ENCODE measurements around the gene MED17. TPM values are rescaled to one million over a fixed set of nuclear protein-coding genes. Genes with fewer than 3 reads are reported as not detected.

MED17 gene
- total and polyA plus RNA-seq, 2 donors, result 26.8 to 27.6 TPM

DNA sequence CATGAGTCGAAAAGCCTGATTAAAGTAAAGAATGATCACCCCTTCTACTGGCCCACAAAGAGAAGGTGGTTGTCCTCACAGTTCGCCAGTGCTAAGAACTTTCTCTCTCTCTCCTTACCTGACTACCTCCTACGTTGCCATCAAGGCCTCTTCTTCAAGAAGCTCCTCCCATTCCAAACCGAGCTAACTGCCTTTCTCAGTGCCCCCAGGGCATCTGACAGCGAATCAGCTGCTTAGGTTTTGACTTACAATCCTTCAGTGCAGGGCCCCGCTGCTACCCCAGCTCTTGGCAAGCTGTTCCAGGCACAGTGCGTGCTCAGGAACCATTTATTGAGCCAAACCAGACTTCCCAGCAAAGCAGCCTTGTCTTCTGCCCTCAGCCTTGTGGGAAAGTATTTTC is 60.5 kb downstream of the MED17 start:
- Histone ChIP-seq H3K4me1 (ENCODE audit: control insufficient read depth in 2 of 2, insufficient read depth in 2 of 2, low read length in 2 of 2) (no peaks in the 10 kb centered on the region), H3K27ac (ENCODE audit: low read depth in 1 of 2, low read length in 1 of 2) (no peak overlapping the region), H3K9me3 (ENCODE audit: control insufficient read depth in 2 of 2, insufficient read depth in 1 of 2, low read length in 1 of 2) (no peaks in the 10 kb centered on the region), H3K27me3 (ENCODE audit: control insufficient read depth in 2 of 2, insufficient read depth in 1 of 2, low read length in 1 of 2) (peaks cover 0 to 13% of the 10 kb centered on the region in 2 donors), H3K4me3 (ENCODE audit: low read length in 2 of 2) (no peak overlapping the region), H3K36me3 (ENCODE audit: control insufficient read depth in 2 of 2, insufficient read depth in 2 of 2, low read length in 1 of 2) (no peaks in the 10 kb centered on the region)
- DNase-seq (ENCODE audit: low read depth in 6 of 9, low spot score in 9 of 9), result no peak
- 79% methylated on average over 7 of the region's 7 CpGs for WGBS

DNA sequence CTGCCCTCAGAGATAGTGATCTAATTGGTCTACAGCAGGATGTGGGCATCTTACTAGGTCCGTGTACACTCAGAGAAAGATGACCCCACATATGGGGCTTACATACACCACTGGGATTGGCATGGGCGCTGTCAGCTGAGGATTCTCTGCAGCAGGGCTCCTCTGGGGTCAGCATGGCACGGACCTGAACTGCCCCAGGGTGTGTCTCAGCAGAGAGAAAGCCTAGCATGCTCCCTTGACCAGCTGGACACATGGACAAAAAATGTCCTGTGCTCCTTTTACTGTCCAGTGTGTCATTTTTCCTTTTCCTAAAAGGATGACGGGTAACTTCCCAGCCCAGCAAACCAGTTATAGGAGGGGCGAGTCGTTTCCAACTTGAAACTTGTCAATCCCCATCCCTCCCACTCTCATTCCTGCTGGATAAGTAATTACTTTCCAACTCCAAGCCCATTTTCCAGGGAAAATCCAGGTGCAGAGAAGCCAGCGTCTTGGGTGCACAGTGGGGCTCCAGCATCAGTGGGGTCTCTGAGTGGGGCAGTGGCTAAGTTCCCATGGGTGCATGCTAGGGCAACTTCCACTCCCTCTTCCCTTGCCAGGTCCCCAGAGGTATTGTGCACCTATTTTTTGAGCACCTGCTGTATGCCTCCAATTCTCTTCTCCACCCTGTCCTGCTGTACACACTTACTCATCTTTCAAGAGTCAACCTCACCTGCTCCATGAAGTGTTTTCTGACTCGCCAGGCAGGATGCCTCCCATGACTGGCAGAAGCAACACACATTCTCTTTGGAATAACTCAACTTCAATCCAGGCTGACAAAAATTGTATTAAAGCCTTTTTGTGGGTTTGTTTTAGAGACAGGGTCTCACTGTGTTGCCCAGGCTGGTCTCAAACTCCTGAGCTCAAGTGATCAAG is 61.4 kb downstream of the MED17 start:
- no peak overlapping the region for H3K27ac ChIP-seq (ENCODE audit: low read depth in 1 of 2, low read length in 1 of 2)
- no peaks in the 10 kb centered on the region for H3K9me3 ChIP-seq (ENCODE audit: control insufficient read depth in 2 of 2, insufficient read depth in 1 of 2, low read length in 1 of 2)
- DNase-seq (ENCODE audit: low read depth in 6 of 9, low spot score in 9 of 9), result no peak
- H3K4me3 ChIP-seq (ENCODE audit: low read length in 2 of 2), result no peak overlapping the region
- H3K27me3 ChIP-seq (ENCODE audit: control insufficient read depth in 2 of 2, insufficient read depth in 1 of 2, low read length in 1 of 2), result peaks cover 5 to 22% of the 10 kb centered on the region in 2 donors
- H3K4me1 ChIP-seq (ENCODE audit: control insufficient read depth in 2 of 2, insufficient read depth in 2 of 2, low read length in 2 of 2), result no peaks in the 10 kb centered on the region
- 77% methylated on average over 8 of the region's 8 CpGs for WGBS
- no peaks in the 10 kb centered on the region for H3K36me3 ChIP-seq (ENCODE audit: control insufficient read depth in 2 of 2, insufficient read depth in 2 of 2, low read length in 1 of 2)

- H3K4me3 ChIP-seq (ENCODE audit: low read length in 2 of 2), result no peak overlapping the region
- H3K4me1 ChIP-seq (ENCODE audit: control insufficient read depth in 2 of 2, insufficient read depth in 2 of 2, low read length in 2 of 2), result no peaks in the 10 kb centered on the region
- peaks cover 5 to 32% of the 10 kb centered on the region in 2 donors for H3K27me3 ChIP-seq (ENCODE audit: control insufficient read depth in 2 of 2, insufficient read depth in 1 of 2, low read length in 1 of 2)
- no peak for DNase-seq (ENCODE audit: low read depth in 6 of 9, low spot score in 9 of 9)
- no peaks in the 10 kb centered on the region for H3K36me3 ChIP-seq (ENCODE audit: control insufficient read depth in 2 of 2, insufficient read depth in 2 of 2, low read length in 1 of 2)
- no peak overlapping the region for H3K27ac ChIP-seq (ENCODE audit: low read depth in 1 of 2, low read length in 1 of 2)
- H3K9me3 ChIP-seq (ENCODE audit: control insufficient read depth in 2 of 2, insufficient read depth in 1 of 2, low read length in 1 of 2), result no peaks in the 10 kb centered on the region
- 92% methylated on average over 2 of the region's 2 CpGs for WGBS
Measured at GRCh38 chr11:93846411-93846810, 62.3 kb downstream of the MED17 start.

- Histone ChIP-seq H3K27ac (ENCODE audit: low read depth in 1 of 2, low read length in 1 of 2) (no peak overlapping the region), H3K27me3 (ENCODE audit: control insufficient read depth in 2 of 2, insufficient read depth in 1 of 2, low read length in 1 of 2) (peaks cover 5 to 36% of the 10 kb centered on the region in 2 donors), H3K36me3 (ENCODE audit: control insufficient read depth in 2 of 2, insufficient read depth in 2 of 2, low read length in 1 of 2) (no peaks in the 10 kb centered on the region), H3K4me3 (ENCODE audit: low read length in 2 of 2) (no peak overlapping the region), H3K4me1 (ENCODE audit: control insufficient read depth in 2 of 2, insufficient read depth in 2 of 2, low read length in 2 of 2) (no peaks in the 10 kb centered on the region), H3K9me3 (ENCODE audit: control insufficient read depth in 2 of 2, insufficient read depth in 1 of 2, low read length in 1 of 2) (no peaks in the 10 kb centered on the region)
- DNase-seq (ENCODE audit: low read depth in 6 of 9, low spot score in 9 of 9), result no peak
- WGBS, result 96% methylated on average over 5 of the region's 5 CpGs
Measured at GRCh38 chr11:93849201-93849600, 65.1 kb downstream of the MED17 start.

DNA sequence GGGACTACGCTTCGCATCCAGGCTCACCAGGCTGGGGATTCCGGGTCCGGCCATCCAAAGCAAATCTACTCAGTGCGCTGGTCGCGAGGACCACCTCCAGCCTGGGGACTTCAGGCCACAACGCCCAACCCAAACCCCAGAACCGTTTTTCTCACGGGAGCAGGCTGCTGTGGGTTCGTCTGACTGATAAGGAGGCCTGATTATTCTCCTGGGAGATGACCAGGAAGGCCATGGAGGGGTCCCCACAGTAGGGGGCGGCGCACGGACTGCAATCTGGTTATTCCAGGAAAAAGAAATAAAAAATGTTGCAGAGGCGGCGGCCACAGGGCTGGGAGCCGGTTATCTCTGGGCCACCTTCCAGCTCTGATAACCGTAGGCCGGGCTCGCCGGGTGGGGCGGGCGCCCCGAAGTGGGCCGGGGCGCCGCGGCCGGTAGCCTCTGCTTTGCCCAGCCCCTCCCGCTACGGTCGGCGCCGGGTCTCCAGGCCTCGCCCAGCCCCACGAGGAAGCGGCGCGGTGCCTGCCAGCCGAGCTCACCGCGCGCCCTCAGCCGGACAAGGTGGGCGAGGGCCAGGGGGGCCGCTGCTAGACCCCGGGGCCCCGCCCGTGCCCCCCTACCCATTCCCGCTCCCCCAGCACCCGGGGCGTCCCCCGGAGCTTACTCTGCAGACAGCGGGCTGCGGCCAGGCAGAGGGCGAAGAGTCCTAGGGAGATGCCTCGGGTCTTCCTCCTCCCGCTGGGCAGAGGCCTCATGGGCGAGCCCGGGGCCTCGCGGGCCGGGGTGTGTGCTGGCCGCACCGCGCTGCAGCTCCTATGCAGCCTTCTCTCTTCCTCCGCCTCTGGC is 65.9 kb downstream of the MED17 start:
- Histone ChIP-seq H3K27me3 (ENCODE audit: control insufficient read depth in 2 of 2, insufficient read depth in 1 of 2, low read length in 1 of 2) (peaks cover 5 to 36% of the 10 kb centered on the region in 2 donors), H3K27ac (ENCODE audit: low read depth in 1 of 2, low read length in 1 of 2) (no peak overlapping the region), H3K4me1 (ENCODE audit: control insufficient read depth in 2 of 2, insufficient read depth in 2 of 2, low read length in 2 of 2) (no peaks in the 10 kb centered on the region), H3K4me3 (ENCODE audit: low read length in 2 of 2) (peak overlapping the region in 1 of 2 donors; percentile 24), H3K36me3 (ENCODE audit: control insufficient read depth in 2 of 2, insufficient read depth in 2 of 2, low read length in 1 of 2) (no peaks in the 10 kb centered on the region), H3K9me3 (ENCODE audit: control insufficient read depth in 2 of 2, insufficient read depth in 1 of 2, low read length in 1 of 2) (no peaks in the 10 kb centered on the region)
- DNase-seq (ENCODE audit: low read depth in 6 of 9, low spot score in 9 of 9), result no peak
- 16% methylated on average over 67 of the region's 67 CpGs for WGBS

- H3K36me3 ChIP-seq (ENCODE audit: control insufficient read depth in 2 of 2, insufficient read depth in 2 of 2, low read length in 1 of 2), result no peaks in the 10 kb centered on the region
Measured at GRCh38 chr11:93850594-93851018, 66.5 kb downstream of the MED17 start, which contains the start of gene VSTM5. VSTM5 (minus strand) TSS chr11:93850618; CDS start chr11:93850502, 116 bp downstream.

GRCh38 chr11:93852242-93852641 is 68.2 kb downstream of the MED17 start:
- Histone ChIP-seq H3K36me3 (ENCODE audit: control insufficient read depth in 2 of 2, insufficient read depth in 2 of 2, low read length in 1 of 2) (no peaks in the 10 kb centered on the region), H3K4me3 (ENCODE audit: low read length in 2 of 2) (no peak overlapping the region), H3K27me3 (ENCODE audit: control insufficient read depth in 2 of 2, insufficient read depth in 1 of 2, low read length in 1 of 2) (peaks cover 5 to 36% of the 10 kb centered on the region in 2 donors), H3K4me1 (ENCODE audit: control insufficient read depth in 2 of 2, insufficient read depth in 2 of 2, low read length in 2 of 2) (no peaks in the 10 kb centered on the region), H3K9me3 (ENCODE audit: control insufficient read depth in 2 of 2, insufficient read depth in 1 of 2, low read length in 1 of 2) (no peaks in the 10 kb centered on the region), H3K27ac (ENCODE audit: low read depth in 1 of 2, low read length in 1 of 2) (no peak overlapping the region)
- no peak for DNase-seq (ENCODE audit: low read depth in 6 of 9, low spot score in 9 of 9)
- WGBS, result 99% methylated on average over 5 of the region's 5 CpGs

More at GRCh38 chr11:93850594-93851018, 66.5 kb downstream of the MED17 start, which contains the start of gene VSTM5:
- 40% methylated on average over 6 of the region's 6 CpGs for WGBS
- no peaks in the 10 kb centered on the region for H3K4me1 ChIP-seq (ENCODE audit: control insufficient read depth in 2 of 2, insufficient read depth in 2 of 2, low read length in 2 of 2)
- H3K4me3 ChIP-seq (ENCODE audit: low read length in 2 of 2), result peak within 1 kb of the TSS in 1 of 2 donors; percentile 24
- H3K27ac ChIP-seq (ENCODE audit: low read depth in 1 of 2, low read length in 1 of 2), result no peak within 1 kb of the TSS
- H3K9me3 ChIP-seq (ENCODE audit: control insufficient read depth in 2 of 2, insufficient read depth in 1 of 2, low read length in 1 of 2), result no peaks in the 10 kb centered on the region
- DNase-seq (ENCODE audit: low read depth in 6 of 9, low spot score in 9 of 9), result no peak
- H3K27me3 ChIP-seq (ENCODE audit: control insufficient read depth in 2 of 2, insufficient read depth in 1 of 2, low read length in 1 of 2), result peaks cover 5 to 36% of the 10 kb centered on the region in 2 donors

GRCh38 chr11:93857413-93858120 is 73.5 kb downstream of the MED17 start:
- no peaks in the 10 kb centered on the region for H3K9me3 ChIP-seq (ENCODE audit: control insufficient read depth in 2 of 2, insufficient read depth in 1 of 2, low read length in 1 of 2)
- no peak for DNase-seq (ENCODE audit: low read depth in 6 of 9, low spot score in 9 of 9)
- 94% methylated on average over 3 of the region's 3 CpGs for WGBS
- H3K4me3 ChIP-seq (ENCODE audit: low read length in 2 of 2), result no peak overlapping the region
- no peaks in the 10 kb centered on the region for H3K27me3 ChIP-seq (ENCODE audit: control insufficient read depth in 2 of 2, insufficient read depth in 1 of 2, low read length in 1 of 2)
- no peaks in the 10 kb centered on the region for H3K36me3 ChIP-seq (ENCODE audit: control insufficient read depth in 2 of 2, insufficient read depth in 2 of 2, low read length in 1 of 2)
- no peaks in the 10 kb centered on the region for H3K4me1 ChIP-seq (ENCODE audit: control insufficient read depth in 2 of 2, insufficient read depth in 2 of 2, low read length in 2 of 2)
- no peak overlapping the region for H3K27ac ChIP-seq (ENCODE audit: low read depth in 1 of 2, low read length in 1 of 2)
